Ovary (tissue), 9 donors: Measurements from ENCODE around the gene PXDC1. TPM values are rescaled to one million over a fixed set of nuclear protein-coding genes. Genes with fewer than 3 reads are reported as not detected.
"Not testable (repeated sequence)": the region's sequence is repeated elsewhere in the genome, so short reads cannot be mapped to it uniquely, and the experiment has no call there.

Experiments used
- DNase-seq, 5 donors: peaks; one replicate each; pipeline ENCODE4 v3.0.0-alpha.2; 2019 to 2020
- H3K27ac ChIP-seq, 2 donors: fragments of 200-600 bp; one replicate each; pipeline versions ENCODE4 v1.5.1 to v1.8.0; 2019 to 2022
- H3K27me3 ChIP-seq: fragments of 200-600 bp; one replicate; pipeline ENCODE4 v1.8.0; 2022
- H3K36me3 ChIP-seq: fragments of 200-600 bp; sonication (generic); one replicate; pipeline ENCODE4 v1.5.1; 2019
- H3K4me1 ChIP-seq: one replicate; pipeline ENCODE4 v1.8.1; 2013; ENCODE audit warnings: mild to moderate bottlenecking, moderate library complexity; ENCODE audit not compliant: insufficient read depth
- H3K4me3 ChIP-seq: fragments of 200-600 bp; sonication (generic); one replicate; pipeline ENCODE4 v1.5.1; 2017
- H3K9me3 ChIP-seq, 2 donors: fragments of 200-600 bp in 1 of 2; sonication (generic) in 1 of 2; one replicate each; pipeline versions ENCODE4 v1.5.1 to v1.8.1; 2013 to 2019; ENCODE audit warnings: mild to moderate bottlenecking in 1 of 2, moderate library complexity in 1 of 2
- CTCF ChIP-seq, 3 donors: fragments of 450-650 bp in 2 of 3; fragments of 200-600 bp in 1 of 3; IDR thresholded peaks; one replicate each; pipeline versions ENCODE4 v1.5.1 to v1.8.0; 2016 to 2022; ENCODE audit warnings: antibody characterized with exemption in 3 of 3, mild to moderate bottlenecking in 1 of 3
- EP300 ChIP-seq: sonication (generic); formaldehyde crosslinking; IDR thresholded peaks from one replicate; pipeline ENCODE4 v1.6.1; 2017; ENCODE audit warnings: antibody characterized with exemption
- POLR2A ChIP-seq: fragments of 450-650 bp; IDR thresholded peaks from one replicate; pipeline ENCODE4 v1.6.1; 2017; ENCODE audit warnings: antibody characterized with exemption, mild to moderate bottlenecking, moderate library complexity
- WGBS, 3 donors: extraction: QIAGEN DNeasy Blood & Tissue Kit in 1 of 3; methylation state at CpG; one replicate each; pipeline versions ENCODE4 v1.1.5 to v1.1.7; 2013 to 2017; 5-methylcytosine and 5-hydroxymethylcytosine counted together
- intact Hi-C, 4 donors: fragments of 100-400 bp; cut with DNase I; formaldehyde crosslinking; loops; one replicate each; pipeline versions ENCODE4 v1.11.0 to v1.15.1; 2022 to 2023
- polyA plus RNA-seq, 2 donors: library from polyadenylated mRNA; stranded (reverse); fragments of 200-250 nt in 1 of 2; fragments of 350-450 nt in 1 of 2; fragmentation: Illumina TruSeq in 1 of 2; extraction: RNeasy Lipid Tissue Mini Kit (QIAGEN cat#74804) in 1 of 2; gene quantifications; one replicate each; pipeline ENCODE4 v1.2.3, GENCODE V29; 2013 to 2014
- total RNA-seq, 7 donors: library from RNA; depleted of rRNA in 2 of 7; stranded (reverse); fragments of >200 nt in 2 of 7; fragmentation: NEBNext Ultra II Directional in 3 of 7; extraction: Animal tissue kit (Norgen Biotek cat#: 25700) in 3 of 7; gene quantifications; one replicate each; pipeline versions ENCODE4 v1.1.0 to v1.2.4, GENCODE V29; 2016 to 2023
- donor health status: DM: no; HTN: no; CAD: no; lungs with moderate emphysema.
- donor health status: DM: no; HTN: no; CAD: no.
- donor health status: Bipolar disorder and iron deficiency.
- donor health status: DM: yes; HTN: yes; CAD: no.
- donor health status: DM: no; HTN: no; CAD: no.
- donor health status: DM: yes; HTN: yes; CAD: no.

Gene PXDC1
- total and polyA plus RNA-seq, 9 donors: 16.1 to 49.4 (median 23.4) TPM

- DNase-seq: no peak
- TF ChIP-seq POLR2A: no peak
- no peak for TF ChIP-seq EP300
- TF ChIP-seq CTCF (IDR thresholded peaks at IDR 0.05): no peak
- intact Hi-C loops: loop anchor here in 1 of 4 donors (10.0 kb wide), 1 partner anchor 269 kb away; the partner anchor contains the start of gene SLC22A23
- no peaks in the 10 kb centered on the region for H3K27me3 ChIP-seq
- 85 to 91% (median 91%) methylated on average over 18 of the region's 18 CpGs for WGBS, 3 donors
- no peaks in the 10 kb centered on the region for H3K36me3 ChIP-seq
- no peak overlapping the region for H3K27ac ChIP-seq
- H3K9me3 ChIP-seq: no peaks in the 10 kb centered on the region
- H3K4me3 ChIP-seq: no peak overlapping the region
- no peaks in the 10 kb centered on the region for H3K4me1 ChIP-seq
Observed at GRCh38 chr6:3723966-3724365, 27.5 kb downstream of the PXDC1 start.

- no peaks in the 10 kb centered on the region for H3K4me1 ChIP-seq
- 87 to 95% (median 90%) methylated on average over 8 of the region's 8 CpGs for WGBS, 3 donors
- no peak overlapping the region for H3K27ac ChIP-seq
Observed at GRCh38 chr6:3723251-3723650, 28.3 kb downstream of the PXDC1 start.

GRCh38 chr6:3722785-3723184 is 28.7 kb downstream of the PXDC1 start:
- Histone ChIP-seq H3K4me3 (no peak overlapping the region), H3K27ac (no peak overlapping the region), H3K9me3 (no peaks in the 10 kb centered on the region), H3K4me1 (no peaks in the 10 kb centered on the region), H3K36me3 (no peaks in the 10 kb centered on the region), H3K27me3 (no peaks in the 10 kb centered on the region)
- intact Hi-C loops: loop anchor here in 1 of 4 donors (10.0 kb wide), 1 partner anchor 268 kb away; the partner anchor contains the start of gene SLC22A23
- 82 to 88% (median 83%) methylated on average over 9 of the region's 9 CpGs for WGBS, 3 donors
- TF ChIP-seq POLR2A: no peak
- no peak for TF ChIP-seq EP300
- DNase-seq: no peak

More at GRCh38 chr6:3723251-3723650, 28.3 kb downstream of the PXDC1 start:
- no peak for DNase-seq
- intact Hi-C loops: loop anchor here in 1 of 4 donors (10.0 kb wide), 1 partner anchor 268 kb away; the partner anchor contains the start of gene SLC22A23
- Histone ChIP-seq H3K4me3 (no peak overlapping the region), H3K27me3 (no peaks in the 10 kb centered on the region), H3K9me3 (no peaks in the 10 kb centered on the region), H3K36me3 (no peaks in the 10 kb centered on the region)
- TF ChIP-seq CTCF (IDR thresholded peaks at IDR 0.05): no peak
- no peak for TF ChIP-seq POLR2A
- TF ChIP-seq EP300: no peak

GRCh38 chr6:3721810-3722621 is 29.5 kb downstream of the PXDC1 start:
- no peak for TF ChIP-seq CTCF (IDR thresholded peaks at IDR 0.05)
- TF ChIP-seq POLR2A: no peak
- TF ChIP-seq EP300: no peak
- WGBS, 3 donors: 74 to 81% (median 75%) methylated on average over 11 of the region's 11 CpGs
- H3K36me3 ChIP-seq: no peaks in the 10 kb centered on the region
- intact Hi-C loops: loop anchor here in 1 of 4 donors (10.0 kb wide), 1 partner anchor 267 kb away; the partner anchor contains the start of gene SLC22A23
- no peaks in the 10 kb centered on the region for H3K9me3 ChIP-seq
- H3K27me3 ChIP-seq: no peaks in the 10 kb centered on the region
- no peak overlapping the region for H3K27ac ChIP-seq
- no peaks in the 10 kb centered on the region for H3K4me1 ChIP-seq
- DNase-seq: no peak
- no peak overlapping the region for H3K4me3 ChIP-seq

GRCh38 chr6:3720770-3721169 is 30.7 kb downstream of the PXDC1 start:
- H3K4me3 ChIP-seq, H3K27me3 ChIP-seq, H3K27ac ChIP-seq, H3K4me1 ChIP-seq, H3K36me3 ChIP-seq, DNase-seq, H3K9me3 ChIP-seq: not testable (repeated sequence)
- intact Hi-C loops: loop anchor here in 1 of 4 donors (10.0 kb wide), 1 partner anchor 266 kb away; the partner anchor contains the start of gene SLC22A23
- WGBS, 3 donors: 94 to 97% (median 97%) methylated on average over 24 of the region's 24 CpGs
